ENCODE data around the gene PLXDC1.

Gene PLXDC1

GRCh38 chr17:39104657-39105056, 46.8 kb downstream of the PLXDC1 start:
- H3K27me3 ChIP-seq, result peaks cover 0 to 2% of the 10 kb centered on the region in 2 donors
- TF ChIP-seq CTCF (IDR thresholded peaks at IDR 0.05), result no peak
- H3K4me3 ChIP-seq, result no peak overlapping the region
- H3K27ac ChIP-seq, result no peak overlapping the region
- H3K36me3 ChIP-seq, result no peaks in the 10 kb centered on the region
- H3K9me3 ChIP-seq, result no peaks in the 10 kb centered on the region
- DNase-seq, result no peak
- H3K4me1 ChIP-seq, result no peaks in the 10 kb centered on the region
- intact Hi-C loops (cut with DNase I; ENCODE audit: low total_unique reads), result no loop called here

- DNase-seq, result no peak
- TF ChIP-seq CTCF (IDR thresholded peaks at IDR 0.05), result no peak
- Histone ChIP-seq H3K4me1 (no peaks in the 10 kb centered on the region), H3K27ac (no peak overlapping the region), H3K9me3 (no peaks in the 10 kb centered on the region), H3K4me3 (no peak overlapping the region), H3K36me3 (no peaks in the 10 kb centered on the region), H3K27me3 (no peaks in the 10 kb centered on the region)
- intact Hi-C loops (cut with DNase I; ENCODE audit: low total_unique reads), result no loop called here
Observed at GRCh38 chr17:39104046-39104445, 47.4 kb downstream of the PLXDC1 start.

- H3K27me3 ChIP-seq, result no peaks in the 10 kb centered on the region
- no peaks in the 10 kb centered on the region for H3K9me3 ChIP-seq
- no peak for DNase-seq
- H3K4me1 ChIP-seq, result peaks cover 0 to 4% (median 0%) of the 10 kb centered on the region in 4 donors
- TF ChIP-seq CTCF (IDR thresholded peaks at IDR 0.05), result no peak
- intact Hi-C loops (cut with DNase I; ENCODE audit: low total_unique reads), result no loop called here
- no peak overlapping the region for H3K4me3 ChIP-seq
- no peak overlapping the region for H3K27ac ChIP-seq
- no peaks in the 10 kb centered on the region for H3K36me3 ChIP-seq
Observed at GRCh38 chr17:39101091-39101490, 50.3 kb downstream of the PLXDC1 start.

- Histone ChIP-seq H3K4me3 (no peak overlapping the region), H3K9me3 (no peaks in the 10 kb centered on the region), H3K27ac (no peak overlapping the region), H3K36me3 (no peaks in the 10 kb centered on the region), H3K27me3 (no peaks in the 10 kb centered on the region), H3K4me1 (peaks cover 0 to 9% (median 0%) of the 10 kb centered on the region in 4 donors)
- no peak for DNase-seq
- no peak for TF ChIP-seq CTCF (IDR thresholded peaks at IDR 0.05)
- intact Hi-C loops (cut with DNase I; ENCODE audit: low total_unique reads), result no loop called here
Observed at GRCh38 chr17:39100530-39100929, 50.9 kb downstream of the PLXDC1 start.

GRCh38 chr17:39099663-39100286, 51.7 kb downstream of the PLXDC1 start:
- DNase-seq, result peak in 1 of 2 donors; percentile 35
- intact Hi-C loops (cut with DNase I; ENCODE audit: low total_unique reads), result no loop called here
- Histone ChIP-seq H3K27ac (no peak overlapping the region), H3K9me3 (no peaks in the 10 kb centered on the region), H3K36me3 (no peaks in the 10 kb centered on the region), H3K27me3 (no peaks in the 10 kb centered on the region), H3K4me3 (no peak overlapping the region), H3K4me1 (peaks cover 0 to 17% (median 3%) of the 10 kb centered on the region in 4 donors)
- no peak for TF ChIP-seq CTCF (IDR thresholded peaks at IDR 0.05)

GRCh38 chr17:39098588-39098987, 52.8 kb downstream of the PLXDC1 start:
- Histone ChIP-seq H3K27ac (no peak overlapping the region), H3K4me3 (no peak overlapping the region), H3K9me3 (no peaks in the 10 kb centered on the region), H3K27me3 (no peaks in the 10 kb centered on the region), H3K4me1 (peaks cover 0 to 19% (median 4%) of the 10 kb centered on the region in 4 donors), H3K36me3 (no peaks in the 10 kb centered on the region)
- intact Hi-C loops (cut with DNase I; ENCODE audit: low total_unique reads), result no loop called here
- DNase-seq, result no peak
- TF ChIP-seq CTCF (IDR thresholded peaks at IDR 0.05), result no peak

Measured in tibial artery (tissue), 4 donors.